Measurements from ENCODE around the gene PDE3B.

PDE3B gene

DNA sequence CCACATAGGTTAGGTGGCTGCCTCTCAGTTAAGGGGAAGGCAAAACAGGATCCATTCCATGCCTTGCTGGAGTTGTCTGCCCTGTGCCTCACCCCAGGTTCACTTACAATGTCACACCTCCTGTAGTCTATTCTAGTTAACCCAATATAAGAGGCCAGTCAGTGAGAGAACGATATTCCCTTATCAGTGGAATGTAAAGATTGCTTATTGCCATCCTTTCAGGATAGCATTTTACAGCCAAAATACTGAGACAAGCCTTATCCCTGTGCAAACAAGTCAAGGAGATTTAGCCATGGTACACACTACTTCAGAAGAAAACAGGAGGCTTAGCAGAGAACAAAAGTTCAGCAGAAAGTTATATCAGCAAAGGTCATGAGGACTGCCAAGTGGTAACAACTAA is 242.9 kb downstream of the PDE3B start:
- no peak for DNase-seq (ENCODE audit: low spot score)

DNA sequence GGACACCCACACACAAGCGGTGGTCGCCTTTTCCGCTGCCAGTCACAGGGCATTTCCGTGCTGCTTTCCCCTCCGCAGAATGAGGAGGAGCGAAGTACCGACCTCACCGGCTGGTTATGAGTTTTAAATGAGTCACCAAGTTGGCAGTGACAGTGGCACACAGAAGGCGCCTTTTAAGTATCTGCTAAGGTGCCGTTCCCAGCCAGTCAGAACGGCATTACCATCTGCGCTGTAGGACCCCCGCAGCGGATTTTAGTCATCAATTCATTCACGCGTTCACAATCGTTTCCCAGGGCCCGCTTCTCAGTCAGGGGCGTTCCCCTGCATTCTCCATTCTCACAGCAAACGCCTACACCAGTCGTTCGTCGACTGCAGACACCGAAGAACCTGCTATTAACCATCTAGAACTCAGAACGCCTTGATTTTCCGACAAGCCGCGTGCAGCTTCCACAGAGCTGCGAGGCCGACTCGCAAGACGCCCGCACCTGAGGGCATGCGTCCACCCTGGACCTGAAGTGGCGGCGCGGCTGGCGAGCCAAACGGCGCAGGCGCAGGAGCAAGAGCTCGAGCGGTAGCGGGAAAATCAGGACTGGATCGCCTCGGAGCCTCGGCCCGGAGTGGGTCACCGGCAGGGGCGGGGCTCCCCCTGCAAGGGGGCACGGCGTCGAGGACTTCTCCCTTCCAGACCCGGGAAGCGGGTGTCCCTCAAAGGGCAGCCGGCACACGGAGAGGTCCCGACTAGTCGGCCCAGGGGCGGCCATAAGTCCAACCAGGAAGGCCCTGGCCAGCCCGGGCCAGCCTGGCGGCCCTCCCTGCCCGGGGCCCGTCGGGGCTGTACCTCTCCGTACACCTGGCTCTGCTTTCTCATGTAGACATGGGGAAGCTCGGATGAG is 247.8 kb downstream of the PDE3B start:
- DNase-seq (ENCODE audit: low spot score): peak; percentile 94

DNA sequence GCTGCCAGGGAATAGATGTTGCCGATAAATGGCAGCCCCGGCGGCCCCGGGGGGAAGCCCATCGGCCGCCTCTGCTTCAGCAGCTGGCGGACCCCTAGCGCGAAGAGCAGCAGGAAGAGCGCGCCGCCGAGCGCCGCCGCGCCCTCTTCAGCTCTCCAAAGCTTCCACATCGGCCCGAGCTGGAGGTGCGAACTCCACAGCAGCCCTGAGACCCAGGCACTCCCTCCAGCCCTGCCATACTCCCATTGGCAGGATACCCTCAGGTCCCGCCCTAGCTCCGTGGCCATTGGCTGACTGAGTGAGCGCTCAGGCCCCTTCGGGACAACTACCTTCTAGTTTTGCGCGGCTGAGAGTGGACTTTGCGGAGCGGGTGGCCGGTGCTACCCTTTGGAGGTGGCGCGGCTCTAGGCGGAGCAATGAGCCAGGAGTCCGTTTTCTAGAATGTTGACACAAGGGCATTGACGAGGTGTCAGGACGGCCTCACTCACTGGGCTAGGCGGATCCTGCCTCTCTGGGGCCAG is 248.5 kb downstream of the PDE3B start, which contains the start of gene CYP2R1:
CYP2R1 (minus strand) TSS at position 196 of the 521 bp plus-strand sequence; CDS start at position 170, 26 bp downstream.
- peak; percentile 99 for DNase-seq (ENCODE audit: low spot score)

DNA sequence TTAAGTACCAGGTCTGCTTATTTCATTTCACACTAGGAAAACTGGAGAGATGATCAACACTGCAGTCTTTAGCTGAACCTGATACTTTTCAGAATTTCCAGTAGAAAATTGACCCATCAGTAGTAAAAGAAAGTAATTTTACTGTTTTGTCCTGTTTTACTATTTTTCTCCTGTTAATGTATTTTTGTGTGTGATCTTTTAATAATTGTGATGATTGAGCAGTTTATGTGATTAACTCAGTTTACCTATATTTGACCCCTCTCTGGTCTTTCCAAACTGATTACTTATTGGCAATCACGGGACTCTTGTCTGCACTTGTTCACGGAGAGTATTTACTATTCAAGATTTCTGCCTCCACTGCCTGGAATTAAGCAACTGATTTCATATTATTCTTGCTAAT is 249.0 kb downstream of the PDE3B start:
- DNase-seq (ENCODE audit: low spot score): no peak

DNA sequence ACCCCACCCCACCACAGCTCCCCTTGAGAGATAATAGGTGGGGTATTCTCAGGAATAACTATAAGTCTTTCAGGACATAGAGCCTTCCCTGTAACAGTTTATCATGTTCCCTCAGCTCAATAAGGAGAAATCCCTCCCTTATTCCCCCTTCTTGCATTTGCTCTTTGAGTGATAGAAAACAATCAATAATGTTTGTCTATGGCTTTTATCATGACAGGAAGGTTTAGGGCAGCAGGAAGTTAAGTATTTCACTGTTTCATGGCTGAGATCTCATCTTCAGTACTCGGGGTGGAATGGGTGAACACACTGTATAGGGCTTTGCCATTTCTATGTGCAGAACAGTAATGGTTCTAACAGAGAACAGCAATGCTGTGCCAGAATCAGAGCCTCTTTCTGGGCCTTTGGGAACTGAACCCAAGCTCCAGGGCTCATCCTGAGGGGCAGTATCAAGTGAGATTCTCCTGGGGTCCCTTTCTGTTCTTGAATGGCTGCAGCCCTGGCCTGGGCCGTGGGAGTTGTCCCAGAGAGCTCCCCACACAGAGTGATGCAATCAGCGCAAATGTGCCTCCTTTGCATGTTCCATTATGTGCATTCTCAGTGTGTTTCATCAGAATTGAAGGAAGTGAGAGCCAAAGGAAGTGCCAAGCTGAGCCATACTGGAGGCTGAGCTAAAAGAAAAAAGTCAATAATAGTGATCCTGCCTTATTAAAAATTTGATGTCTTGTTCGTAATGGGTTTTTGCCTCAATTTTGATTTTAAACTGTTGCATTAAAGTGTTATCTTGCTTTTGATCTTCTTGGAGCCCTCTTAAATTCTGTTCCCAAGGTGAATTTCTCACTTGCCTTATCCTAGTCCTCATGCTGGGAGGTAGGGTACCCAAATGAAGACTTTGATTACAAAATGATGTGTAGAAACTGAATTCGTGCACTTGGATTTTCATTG is 251.3 kb downstream of the PDE3B start:
- peak; percentile 40 for DNase-seq (ENCODE audit: low spot score)

DNA sequence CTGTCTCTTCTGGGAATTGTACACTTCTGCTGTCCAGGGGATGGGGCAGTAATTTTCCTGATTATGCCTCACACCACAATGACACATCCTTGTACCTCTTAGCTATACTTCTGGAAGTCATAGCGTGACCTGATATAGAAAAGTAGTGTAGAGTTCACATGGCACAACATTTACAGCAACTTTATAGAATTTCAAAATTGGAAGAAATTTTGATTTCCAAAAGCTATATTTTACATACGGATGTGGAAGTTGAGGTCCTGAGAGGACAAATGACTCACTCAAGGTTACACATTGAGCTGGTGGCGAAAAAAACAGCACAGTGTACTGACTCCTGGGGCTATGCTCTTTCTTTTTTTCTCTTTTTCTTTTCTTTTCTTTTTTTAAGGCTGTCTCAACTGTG is 254.8 kb downstream of the PDE3B start:
- no peak for DNase-seq (ENCODE audit: low spot score)

DNA sequence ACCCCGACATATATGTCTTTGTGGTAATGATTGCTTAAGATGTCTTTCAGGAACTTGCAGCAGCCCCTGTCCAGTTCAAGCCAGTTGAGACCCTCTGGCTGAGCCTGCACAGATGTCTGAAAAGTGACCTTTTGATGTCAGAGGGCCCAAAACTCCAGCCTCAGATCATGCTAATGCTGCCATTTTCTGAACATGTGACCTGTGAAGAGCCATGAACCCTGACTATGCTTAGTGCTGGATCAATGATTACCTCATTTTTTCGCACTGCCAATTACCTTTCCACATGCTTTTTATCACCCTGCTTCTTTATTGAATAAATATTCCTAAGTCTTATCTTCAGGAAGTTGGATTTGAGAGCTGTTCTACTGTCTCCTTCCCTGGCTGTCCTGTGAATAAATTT is 255.3 kb downstream of the PDE3B start:
- no peak for DNase-seq (ENCODE audit: low spot score)

DNA sequence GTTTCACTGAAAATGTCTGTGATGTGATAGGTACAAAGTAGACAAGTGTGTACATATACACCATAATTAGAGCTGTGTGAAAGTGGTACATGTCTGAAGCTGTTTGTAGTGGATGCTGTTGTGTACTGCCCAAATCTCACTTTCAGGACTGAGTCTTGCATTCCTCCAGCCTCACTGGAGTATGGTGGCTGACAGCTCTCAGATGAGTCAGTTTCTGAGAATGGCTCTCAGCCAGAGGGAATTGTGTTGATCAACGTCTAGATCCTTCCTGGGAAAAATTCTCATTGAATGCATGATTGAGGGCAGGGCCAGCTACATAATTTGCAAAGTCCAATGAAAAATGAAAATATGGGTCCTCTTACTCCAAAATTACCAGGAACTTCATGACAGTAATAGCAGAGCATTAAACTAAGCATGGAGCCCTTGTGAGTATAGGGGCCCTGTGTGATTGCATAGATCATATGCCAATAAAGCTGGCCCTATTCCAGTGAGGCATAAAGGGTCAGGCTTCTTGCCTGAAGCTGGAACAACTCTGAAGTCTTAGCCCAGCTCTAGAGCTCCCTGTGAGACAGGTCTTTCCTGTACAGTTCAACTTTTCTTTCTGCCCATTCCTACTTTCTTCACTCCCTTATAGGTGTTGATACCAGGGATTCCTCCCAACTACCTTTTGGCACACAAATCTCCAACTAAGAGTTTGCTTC is 259.2 kb downstream of the PDE3B start:
- DNase-seq (ENCODE audit: low spot score): peak; percentile 23

DNA sequence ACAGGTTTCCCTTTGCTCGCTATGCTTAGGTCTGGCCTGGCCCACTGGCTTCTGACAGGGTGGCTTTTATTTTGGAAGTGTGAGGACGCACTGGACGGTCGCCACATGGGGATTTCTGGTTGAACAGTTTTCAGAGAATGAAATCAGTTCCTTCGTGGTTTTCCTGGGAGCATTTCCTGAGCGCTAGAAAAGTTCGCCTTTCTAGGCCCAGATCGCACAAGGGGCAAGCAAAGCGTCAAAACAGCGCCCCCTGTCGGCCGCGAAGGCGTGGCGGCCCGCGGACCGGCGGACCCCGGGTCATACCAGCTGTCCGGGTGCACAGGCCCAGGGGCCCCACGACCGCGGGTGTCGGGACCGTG is 261.1 kb downstream of the PDE3B start:
- peak; percentile 85 for DNase-seq (ENCODE audit: low spot score)

DNA sequence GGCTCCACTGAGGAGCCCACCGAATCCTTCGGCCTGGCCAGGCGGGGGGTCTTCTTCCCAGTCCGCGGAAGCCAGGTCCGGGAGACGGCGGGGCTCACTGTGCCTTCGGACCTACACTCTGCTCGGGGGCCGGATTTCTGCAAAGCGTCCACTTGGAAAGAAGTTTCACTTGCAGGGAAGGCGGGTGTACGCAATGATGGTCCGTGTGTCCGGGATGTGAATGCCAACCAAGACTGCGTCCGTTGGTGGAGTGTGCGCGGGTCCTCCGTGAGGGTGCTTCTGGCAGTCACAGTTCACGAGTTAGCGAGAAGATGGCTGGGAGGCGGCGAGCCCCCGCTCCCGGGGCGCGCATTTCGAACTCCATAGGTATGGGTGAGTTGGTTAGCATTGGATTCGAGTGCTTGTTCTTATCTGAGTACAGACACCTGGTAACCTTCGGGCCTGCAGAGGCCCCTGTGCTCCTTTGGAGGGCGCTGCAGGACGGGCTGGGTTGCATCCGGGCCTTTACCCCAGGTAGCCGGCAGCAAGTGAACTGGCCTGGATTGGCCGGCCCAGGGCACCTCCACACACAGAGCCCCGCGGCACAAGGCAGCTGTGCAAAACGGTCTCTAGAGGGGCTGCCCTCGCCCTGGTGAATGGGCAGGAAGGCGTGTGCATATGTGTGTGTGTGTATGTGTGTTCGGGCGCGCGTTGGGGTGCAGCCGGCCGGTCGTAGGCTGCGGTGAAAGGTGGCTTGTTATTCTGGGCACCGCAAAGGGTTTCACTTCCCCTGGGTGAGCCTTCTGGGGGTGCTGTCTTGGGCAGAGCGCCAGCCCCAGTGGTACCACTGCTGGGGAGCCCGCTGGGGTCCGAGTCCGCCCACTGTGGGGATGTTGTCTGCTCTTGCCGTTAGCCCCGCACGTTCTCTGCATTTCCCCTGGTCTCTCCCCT is 261.8 kb downstream of the PDE3B start:
- peak; percentile 26 for DNase-seq (ENCODE audit: low spot score)

DNA sequence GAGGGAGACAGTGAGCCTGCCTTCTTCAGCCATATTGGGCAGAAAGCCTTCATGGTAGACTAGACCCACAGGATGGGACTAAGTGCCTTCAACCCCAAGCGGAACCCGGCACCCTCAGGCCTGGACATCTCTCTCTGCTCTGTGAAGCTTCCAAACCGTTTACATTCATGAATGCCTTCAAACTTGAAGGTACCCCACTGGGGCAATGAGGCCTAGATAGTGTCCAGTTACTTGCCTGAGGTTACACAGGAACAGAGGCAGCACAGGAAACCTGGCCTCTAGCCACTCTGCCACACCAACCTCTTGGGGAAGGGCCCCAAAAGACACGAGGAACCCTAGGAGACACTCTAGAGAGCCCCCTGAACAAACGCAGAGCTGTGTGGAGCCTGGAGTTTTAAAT is 263.0 kb downstream of the PDE3B start:
- DNase-seq (ENCODE audit: low spot score): no peak

DNA sequence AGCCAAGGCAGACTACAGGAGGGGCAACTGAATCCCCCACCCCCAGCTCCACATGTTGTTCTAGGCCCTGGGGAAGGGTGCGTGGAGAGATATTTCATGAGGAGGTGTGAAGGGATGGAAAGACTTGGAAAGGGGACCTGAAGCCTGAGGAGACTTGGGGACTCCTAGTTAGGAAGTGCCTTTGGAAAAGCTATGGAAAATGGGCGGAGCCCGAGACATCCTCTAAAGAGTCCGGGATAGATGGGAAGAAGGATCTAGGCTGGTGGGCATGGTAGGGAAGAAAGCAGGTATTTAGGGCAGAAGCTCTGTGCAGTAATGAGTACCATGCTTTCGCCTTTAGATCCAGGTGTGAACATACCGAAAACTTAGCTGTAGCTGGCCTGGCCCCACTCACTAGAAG is 263.4 kb downstream of the PDE3B start:
- DNase-seq (ENCODE audit: low spot score): no peak

DNA sequence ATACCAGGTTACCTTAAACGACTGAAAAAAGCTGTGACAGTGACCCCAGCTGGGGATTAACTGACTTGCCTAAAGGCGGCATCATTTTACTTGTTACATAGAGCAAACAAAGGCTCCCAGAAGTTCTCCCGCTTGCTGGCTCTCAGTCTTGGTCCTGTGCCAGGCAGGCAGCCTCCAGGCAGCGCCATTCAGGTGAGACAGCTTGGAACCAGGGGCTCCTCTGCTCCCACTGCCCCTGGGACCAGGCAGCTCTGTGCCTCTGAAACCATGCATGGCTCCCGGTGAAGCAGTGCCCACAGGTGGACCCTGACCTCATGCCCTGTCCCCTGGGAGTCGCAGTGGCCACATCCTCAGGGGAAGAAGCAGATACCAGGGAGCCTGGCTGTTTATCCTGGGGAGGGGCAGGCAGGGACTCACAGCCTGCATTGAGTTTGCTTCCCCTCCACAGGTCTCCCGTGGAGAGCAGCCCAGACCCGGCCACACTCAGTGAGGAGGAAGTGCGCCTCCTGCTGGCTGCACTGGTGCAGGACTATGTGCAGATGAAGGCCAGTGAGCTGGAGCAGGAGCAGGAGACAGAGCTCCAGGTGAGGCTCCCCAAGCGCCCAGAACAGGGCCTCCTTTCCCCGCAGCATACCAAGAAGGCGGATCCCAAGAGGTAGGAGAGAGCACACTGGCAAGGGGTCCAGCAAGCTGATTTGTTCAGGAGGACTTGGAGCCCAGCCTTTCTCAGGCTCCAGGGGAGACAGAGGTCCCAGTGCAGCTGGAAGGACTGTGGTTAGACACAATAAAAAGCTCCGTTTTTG is 264.0 kb downstream of the PDE3B start:
- peak; percentile 43 for DNase-seq (ENCODE audit: low spot score)

DNA sequence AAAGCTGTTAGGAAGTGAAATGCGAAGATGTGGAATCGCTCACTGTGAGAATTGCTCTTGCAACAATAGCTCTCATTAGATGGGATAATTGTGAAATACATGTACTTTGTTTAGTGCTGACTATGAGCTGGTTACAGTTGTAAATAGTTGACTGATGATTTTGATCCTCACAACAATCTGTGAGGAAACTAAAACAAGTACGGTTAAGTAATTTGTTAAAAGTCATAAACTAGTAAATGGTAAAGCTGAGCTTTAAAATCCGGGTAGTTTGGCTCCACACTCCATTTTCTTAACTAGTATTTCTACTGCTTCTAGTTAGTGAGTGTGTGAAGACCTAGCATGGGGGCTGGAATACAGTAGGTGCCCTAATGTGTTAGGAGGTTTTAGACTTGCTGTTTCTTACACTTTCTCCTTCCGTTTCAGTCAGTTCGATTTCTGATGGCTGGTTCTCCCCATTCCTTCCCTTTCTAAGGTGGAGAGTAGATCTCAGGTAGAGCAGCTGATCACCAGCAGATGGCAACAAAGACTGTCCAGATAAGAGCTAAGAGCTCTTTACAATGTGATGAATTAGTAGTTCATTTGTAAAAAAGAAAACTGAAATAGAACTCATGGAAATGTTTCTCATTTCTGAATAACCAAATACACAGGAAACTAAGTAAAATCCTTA is 264.7 kb downstream of the PDE3B start:
- peak; percentile 44 for DNase-seq (ENCODE audit: low spot score)

DNA sequence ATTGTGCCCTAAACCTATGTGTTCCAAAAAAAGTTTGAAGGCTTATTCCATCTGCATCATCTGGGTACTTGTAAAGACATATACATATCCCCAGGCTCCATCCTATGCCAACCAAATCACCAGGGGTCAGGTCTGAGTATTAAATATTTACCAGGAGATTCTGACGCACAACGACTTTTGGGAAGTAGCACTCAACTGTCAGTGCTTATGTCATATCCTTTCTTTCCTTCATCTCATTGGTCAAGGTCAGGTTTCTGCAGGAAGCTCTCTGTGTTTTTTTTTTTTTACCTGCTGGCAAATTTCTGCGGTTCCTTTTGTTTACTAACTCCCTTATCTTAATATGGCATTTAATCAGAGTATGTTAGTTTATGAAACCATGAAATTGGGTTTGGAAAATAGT is 270.9 kb downstream of the PDE3B start:
- DNase-seq (ENCODE audit: low spot score): no peak

DNA sequence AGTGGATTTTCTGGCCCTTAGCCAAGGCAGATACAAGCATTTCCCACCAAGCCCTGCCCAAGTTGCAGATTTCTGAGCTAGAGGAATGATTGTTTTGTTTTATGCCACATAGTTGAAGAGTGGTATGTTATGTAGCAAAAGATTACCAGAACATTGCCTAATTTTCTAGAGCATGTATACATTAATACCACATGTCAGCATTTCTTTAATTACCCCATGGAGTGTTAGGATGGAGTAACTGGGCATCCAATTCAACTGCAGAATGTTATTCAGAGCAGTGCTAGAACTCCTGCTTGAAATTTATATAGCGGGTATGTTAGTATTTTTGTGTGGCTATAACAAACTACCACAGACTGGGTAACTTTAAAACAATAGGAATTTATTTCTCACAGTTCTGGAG is 272.8 kb downstream of the PDE3B start:
- no peak for DNase-seq (ENCODE audit: low spot score)
